PC-9 (cell line): ENCODE measurements around the gene MACROH2A2. TPM values are rescaled to one million over a fixed set of nuclear protein-coding genes. Genes with fewer than 3 reads are reported as not detected.

ENCODE experiments used
- BruUV-seq: library from RNA; stranded (reverse); fragments of 400-500 nt; replicated peaks from 2 replicates; lab custom pipeline; 2021; lab: Mats Ljungman, UMichigan
- CTCF ChIA-PET: fragments of 300-600 bp; sonication (Branson Sonifier 250); formaldehyde crosslinking; loops from one replicate; lab custom pipeline; 2022; ENCODE audit warnings: antibody characterized with exemption; lab: Charles Lee
- POLR2A ChIA-PET: fragments of 300-600 bp; sonication (Branson Sonifier 250); formaldehyde crosslinking; loops from one replicate; lab custom pipeline; 2022; ENCODE audit warnings: antibody characterized with exemption; ENCODE audit not compliant: unreplicated experiment; lab: Charles Lee
- DNase-seq, 2 experiments: peaks; one replicate each; pipeline versions ENCODE4 v3.0.0 to v3.0.0-alpha.2; 2015 to 2022; ENCODE audit warnings: mixed read lengths in 1 of 2
- H2AFZ ChIP-seq: fragments of 200-600 bp; sonication (generic); 2 replicates; pipeline ENCODE4 v1.8.1; 2017; ENCODE audit warnings: antibody characterized with exemption
- H3F3A ChIP-seq: fragments of 200-600 bp; sonication (generic); 2 replicates; pipeline ENCODE4 v1.8.1; 2017; ENCODE audit warnings: antibody characterized with exemption, mild to moderate bottlenecking, low read depth; ENCODE audit not compliant: insufficient read depth
- H3K27ac ChIP-seq: fragments of 200-600 bp; sonication (generic); 2 replicates; pipeline ENCODE4 v1.6.1; 2016; ENCODE audit warnings: mixed run types
- H3K27me3 ChIP-seq: fragments of 200-600 bp; sonication (generic); 2 replicates; pipeline ENCODE4 v1.6.1; 2016; ENCODE audit warnings: low read depth, mixed run types; ENCODE audit not compliant: insufficient read depth
- H3K36me3 ChIP-seq: fragments of 200-600 bp; sonication (generic); 2 replicates; pipeline ENCODE4 v1.6.1; 2016; ENCODE audit warnings: low read depth, mixed run types
- H3K4me1 ChIP-seq: fragments of 200-600 bp; sonication (generic); replicated peaks from 2 replicates; pipeline ENCODE4 v1.6.1; 2016; ENCODE audit warnings: mixed run types; ENCODE audit not compliant: insufficient read depth
- H3K4me2 ChIP-seq: fragments of 200-600 bp; sonication (generic); 2 replicates; pipeline ENCODE4 v1.6.1; 2017; ENCODE audit warnings: mixed run types
- H3K4me3 ChIP-seq: fragments of 200-600 bp; sonication (generic); 2 replicates; pipeline ENCODE4 v1.6.1; 2016; ENCODE audit warnings: mixed run types
- H3K79me2 ChIP-seq: fragments of 200-600 bp; sonication (generic); 2 replicates; pipeline ENCODE4 v1.6.1; 2017; ENCODE audit warnings: low read depth, mixed run types
- H3K9me2 ChIP-seq: fragments of 200-600 bp; sonication (generic); 2 replicates; pipeline ENCODE4 v1.8.1; 2017; ENCODE audit warnings: mild to moderate bottlenecking; ENCODE audit not compliant: insufficient read depth
- H3K9me3 ChIP-seq: fragments of 200-600 bp; sonication (generic); 2 replicates; pipeline ENCODE4 v1.8.1; 2016; ENCODE audit warnings: low read depth; ENCODE audit not compliant: insufficient read depth
- H4K20me1 ChIP-seq: fragments of 200-600 bp; sonication (generic); 2 replicates; pipeline ENCODE4 v1.8.1; 2017; ENCODE audit not compliant: insufficient read depth
- CTCF ChIP-seq: fragments of 200-600 bp; sonication (generic); conservative IDR thresholded peaks from 2 replicates; pipeline ENCODE4 v1.6.1; 2017; ENCODE audit warnings: mixed run types, antibody characterized with exemption, mild to moderate bottlenecking, moderate library complexity
- EZH2 ChIP-seq: fragments of 200-600 bp; sonication (generic); IDR thresholded peaks from 2 replicates; pipeline ENCODE4 v1.8.0; 2017; ENCODE audit warnings: antibody characterized with exemption, low read depth
- intact Hi-C: fragments of 100-400 bp; cut with micrococcal nuclease; formaldehyde crosslinking; loops from one replicate; pipeline ENCODE4 v1.10.0; 2022; ENCODE audit not compliant: unreplicated experiment
- total RNA-seq: library from RNA; stranded (reverse); gene quantifications from 2 replicates; pipeline ENCODE4 v1.2.3, GENCODE V29; 2021

MACROH2A2 gene
- total RNA-seq, 1 experiment from 2014 or later: not detected

DNA sequence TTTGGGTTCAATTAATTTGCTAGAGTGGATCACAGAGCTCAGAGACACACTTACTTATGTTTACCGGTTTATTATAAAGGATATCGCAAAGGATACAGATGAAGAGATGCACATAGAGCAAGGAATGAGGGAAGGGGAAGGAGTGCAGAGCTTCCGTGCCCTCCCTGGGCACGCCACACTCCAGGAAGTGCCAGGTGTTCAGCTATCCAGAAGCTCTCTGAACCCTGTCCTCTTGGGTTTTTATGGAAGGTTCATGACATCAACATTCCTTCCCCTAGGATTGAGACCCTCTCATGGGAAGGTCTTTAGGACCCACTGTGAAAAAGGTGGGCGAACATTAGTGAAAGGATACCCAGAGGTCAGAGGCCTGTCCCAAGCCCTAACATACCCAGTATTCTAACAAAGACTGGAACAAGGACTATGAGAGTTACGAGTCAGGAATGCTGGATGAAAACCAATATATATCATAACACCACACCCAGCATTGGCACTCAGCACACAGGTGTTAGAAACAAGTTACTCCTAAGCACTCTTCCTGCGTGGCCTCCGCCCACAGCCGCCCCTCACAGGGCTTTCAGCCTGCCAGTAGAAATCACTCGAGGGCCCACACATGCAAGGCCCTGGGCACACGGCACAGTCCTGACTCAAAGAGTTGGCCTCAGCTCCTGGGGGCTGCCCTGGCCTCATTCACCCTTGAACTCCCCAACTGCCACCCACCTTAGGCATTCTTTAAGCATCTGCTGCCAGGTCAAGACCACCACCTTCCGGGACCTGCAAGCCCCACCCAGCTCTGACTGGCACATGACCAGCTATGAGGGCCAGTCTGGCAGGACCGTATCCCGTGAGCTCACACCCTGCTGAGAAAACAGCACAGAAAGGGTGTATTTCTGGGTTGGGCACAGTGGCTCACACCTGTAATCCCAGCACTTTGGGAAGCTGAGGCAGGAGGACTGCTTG is 85.6 kb downstream of the MACROH2A2 start:
- BruUV-seq: no TSS peak
- intact Hi-C loops: no loop called here
- Histone ChIP-seq H4K20me1 (no peaks in the 10 kb centered on the region; the same call in 1 of the 2 replicates), H3K27me3 (no peaks in the 10 kb centered on the region), H3K9me3 (no peaks in the 10 kb centered on the region), H3K36me3 (no peaks in the 10 kb centered on the region), H3K27ac (no peak overlapping the region), H3K4me2 (no peak overlapping the region; the same call in 1 of the 2 replicates), H3K4me3 (no peak overlapping the region), H3F3A (peaks cover 9% of the 10 kb centered on the region; the same call in 1 of the 2 replicates), H3K4me1 (peaks cover 12% of the 10 kb centered on the region), H3K79me2 (peaks cover 7% of the 10 kb centered on the region; the same call in 1 of the 2 replicates), H2AFZ (no peak overlapping the region), H3K9me2 (no peaks in the 10 kb centered on the region)
- DNase-seq: peak; percentile 29 to 47
- CTCF ChIA-PET: interaction anchor here (0.8 kb wide), 1 partner anchor 8 kb away, joined by 3 read pairs; the partner anchor contains the start of gene TYSND1
- POLR2A ChIA-PET: no interaction called here
- TF ChIP-seq CTCF: no peak
- TF ChIP-seq EZH2: no peak

DNA sequence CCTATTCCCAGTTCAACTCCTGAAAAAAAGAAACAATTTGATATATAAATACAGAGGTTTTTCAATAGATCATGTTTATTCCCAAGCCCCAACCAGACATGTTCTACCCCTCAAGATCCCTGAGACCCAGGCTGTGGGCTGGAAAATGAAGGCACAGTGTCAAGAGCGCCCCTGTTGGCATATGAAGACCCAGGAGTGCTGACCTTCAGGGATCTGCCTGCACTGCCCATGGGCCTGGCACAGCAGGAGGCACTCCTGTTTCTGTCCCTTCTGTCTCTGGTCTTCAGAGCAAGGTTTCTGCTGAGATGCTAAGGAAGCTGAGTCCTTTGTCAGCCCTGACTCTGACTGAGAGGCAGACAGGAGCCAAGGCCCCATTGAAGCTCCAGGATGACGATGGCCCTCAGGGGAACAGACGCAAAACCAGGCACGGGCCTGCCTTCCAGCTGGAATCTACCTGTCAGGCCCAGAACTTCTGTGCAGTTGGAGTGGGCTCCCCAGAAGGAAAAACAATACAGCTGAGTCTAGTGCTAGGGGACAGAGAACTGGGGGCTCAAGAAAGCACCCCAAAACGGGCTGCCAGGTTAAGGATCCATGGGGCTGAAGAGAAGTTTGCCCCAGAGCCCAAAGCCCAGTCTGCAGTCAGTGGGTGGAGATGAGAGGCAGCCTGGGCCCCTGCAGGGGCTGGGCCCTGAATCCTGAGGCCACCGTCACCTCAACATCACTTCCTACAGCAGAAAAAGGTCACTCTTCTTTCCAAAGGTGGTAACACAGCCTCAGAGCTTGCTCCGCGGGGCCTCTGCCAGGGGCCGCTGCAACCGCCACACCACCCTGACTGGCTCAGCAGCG is 86.7 kb downstream of the MACROH2A2 start:
- no TSS peak for BruUV-seq
- no peak overlapping the region for H3K4me2 ChIP-seq
- ChIA-PET CTCF (no interaction called here), POLR2A (no interaction called here)
- H3K27ac ChIP-seq: no peak overlapping the region
- no peaks in the 10 kb centered on the region for H3K9me3 ChIP-seq
- H4K20me1 ChIP-seq: no peaks in the 10 kb centered on the region; the same call in 1 of the 2 replicates
- no peaks in the 10 kb centered on the region for H3K9me2 ChIP-seq
- intact Hi-C loops: no loop called here
- peaks cover 7% of the 10 kb centered on the region; the same call in 1 of the 2 replicates for H3F3A ChIP-seq
- H3K4me3 ChIP-seq: no peak overlapping the region
- peaks cover 11% of the 10 kb centered on the region for H3K4me1 ChIP-seq
- H3K36me3 ChIP-seq: no peaks in the 10 kb centered on the region
- H3K79me2 ChIP-seq: peaks cover 17% of the 10 kb centered on the region
- TF ChIP-seq EZH2 (no peak), CTCF (no peak)
- no peaks in the 10 kb centered on the region for H3K27me3 ChIP-seq
- no peak for DNase-seq
- no peak overlapping the region for H2AFZ ChIP-seq

DNA sequence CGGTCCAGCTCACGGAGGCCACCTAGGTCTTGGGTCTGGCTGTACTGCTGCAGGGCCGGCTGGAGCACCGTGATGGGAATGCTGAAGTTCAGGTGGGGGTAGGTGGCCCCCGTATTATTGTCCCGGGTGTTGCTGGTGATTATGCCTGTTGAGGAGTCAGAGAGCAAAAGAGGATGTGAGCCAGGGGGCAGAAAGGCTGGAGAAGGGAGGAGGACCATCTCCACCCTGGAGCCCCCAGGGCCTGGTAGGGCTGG is 87.3 kb downstream of the MACROH2A2 start:
- no peak for DNase-seq
- no peak for TF ChIP-seq CTCF
- TF ChIP-seq EZH2: no peak
- Histone ChIP-seq H3K4me3 (no peak overlapping the region), H3F3A (peaks cover 4% of the 10 kb centered on the region; the same call in 1 of the 2 replicates), H3K27ac (no peak overlapping the region), H2AFZ (no peak overlapping the region), H3K9me2 (no peaks in the 10 kb centered on the region), H3K36me3 (no peaks in the 10 kb centered on the region), H3K27me3 (no peaks in the 10 kb centered on the region), H3K9me3 (no peaks in the 10 kb centered on the region), H3K79me2 (peaks cover 23% of the 10 kb centered on the region), H4K20me1 (no peaks in the 10 kb centered on the region; the same call in 1 of the 2 replicates), H3K4me1 (peaks cover 16% of the 10 kb centered on the region), H3K4me2 (no peak overlapping the region)
- CTCF ChIA-PET: no interaction called here
- POLR2A ChIA-PET: no interaction called here
- intact Hi-C loops: loop anchor here (10.0 kb wide), 1 partner anchor 225 kb away; no protein-coding TSS in a partner anchor
- no TSS peak for BruUV-seq
